Suppressor macrophage treated with lipopolysaccharide for 1 hour (primary cell): ENCODE results near the gene ATN1.

Experiments used
- DNase-seq, 3 donors: peaks; one replicate each; pipeline ENCODE4 v3.0.0-alpha.2; 2020 to 2022

ATN1 gene

GRCh38 chr12:6980075-6980474 lies 52.3 kb downstream of the ATN1 start:
- DNase-seq: no peak

- DNase-seq: no peak
Observed at GRCh38 chr12:6980740-6981139, 53.0 kb downstream of the ATN1 start.

GRCh38 chr12:6981152-6982052 lies 53.6 kb downstream of the ATN1 start:
- no peak for DNase-seq

GRCh38 chr12:6982532-6982931 lies 54.8 kb downstream of the ATN1 start:
- DNase-seq: no peak

- no peak for DNase-seq
Observed at GRCh38 chr12:6987956-6988553, 60.3 kb downstream of the ATN1 start.
